Endometrial microvascular endothelial cells (primary cell): ENCODE results near the gene PSPH. TPM values are rescaled to one million over a fixed set of nuclear protein-coding genes. Genes with fewer than 3 reads are reported as not detected.
"Not testable (repeated sequence)": the region's sequence is repeated elsewhere in the genome, so short reads cannot be mapped to it uniquely, and the experiment has no call there.

ENCODE experiments used
- in situ Hi-C: cut with HindIII; loops from 2 replicates; pipeline ENCODE4 v1.10.0; 2017; ENCODE audit warnings: low sequenced_read_pairs, low pct_unique_long_range_greater_than_20kb; ENCODE audit errors: inconsistent ontology term
- total RNA-seq: library from RNA; depleted of rRNA; stranded (reverse); fragments of >200 nt; gene quantifications from one replicate; pipeline ENCODE4 v1.2.3, GENCODE V29; 2015; ENCODE audit errors: inconsistent ontology term

PSPH gene
- total RNA-seq, result 61.0 TPM

GRCh38 chr7:56051339-56052191 lies at the start of gene PSPH, which contains the start of gene CCT6A:
TSS of gene PSPH (minus strand) at chr7:56051444. CDS start at chr7:56021212, 30,232 bp downstream.
TSS of gene CCT6A (plus strand) at chr7:56051765. CDS start at chr7:56051849, 84 bp downstream.
- in situ Hi-C loops, result loop anchor here (25.0 kb wide), 1 partner anchor 414 kb away; no protein-coding TSS in a partner anchor

GRCh38 chr7:56099653-56100052 lies 48.4 kb upstream of the PSPH start:
- in situ Hi-C loops, result no loop called here

GRCh38 chr7:56098187-56099008 lies 47.2 kb upstream of the PSPH start:
- in situ Hi-C loops, result not testable (repeated sequence)

GRCh38 chr7:56097700-56098099 lies 46.5 kb upstream of the PSPH start:
- in situ Hi-C loops, result no loop called here

GRCh38 chr7:56092789-56093531 lies 41.7 kb upstream of the PSPH start, which contains the start of gene PHKG1:
TSS of gene PHKG1 (minus strand) at chr7:56092952. CDS start at chr7:56088941, 4,011 bp downstream.
- in situ Hi-C loops, result no loop called here

- in situ Hi-C loops, result not testable (repeated sequence)
These were observed 41.1 kb upstream of the PSPH start for GRCh38 chr7:56092388-56092787.

GRCh38 chr7:56091591-56091990 lies 40.3 kb upstream of the PSPH start:
- in situ Hi-C loops, result no loop called here

- in situ Hi-C loops, result no loop called here
These were observed 36.2 kb upstream of the PSPH start for GRCh38 chr7:56087445-56087844.

GRCh38 chr7:56086761-56087160 lies 35.5 kb upstream of the PSPH start:
- in situ Hi-C loops, result no loop called here

- in situ Hi-C loops, result no loop called here
These were observed 32.0 kb upstream of the PSPH start for GRCh38 chr7:56083150-56083785.

- in situ Hi-C loops, result no loop called here
These were observed 30.5 kb upstream of the PSPH start for GRCh38 chr7:56081626-56082340.

- in situ Hi-C loops, result not testable (repeated sequence)
These were observed 29.6 kb upstream of the PSPH start for GRCh38 chr7:56080726-56081435.

- in situ Hi-C loops, result no loop called here
These were observed 28.4 kb upstream of the PSPH start for GRCh38 chr7:56079450-56080185.

- in situ Hi-C loops, result no loop called here
These were observed 27.0 kb upstream of the PSPH start for GRCh38 chr7:56078196-56078595.

- in situ Hi-C loops, result no loop called here
These were observed 26.4 kb upstream of the PSPH start for GRCh38 chr7:56077681-56078080.

- in situ Hi-C loops, result loop anchor here (25.0 kb wide), 1 partner anchor 437 kb away; no protein-coding TSS in a partner anchor
These were observed 23.1 kb upstream of the PSPH start for GRCh38 chr7:56074371-56074791.
